GM18508 (cell line): ENCODE data around the gene RNF123.

Experiments
- ATAC-seq: cut with Tn5 transposase; IDR thresholded peaks from one replicate; pipeline ENCODE4 v1.9.1; 2021; ENCODE audit warnings: moderate number of reproducible peaks; ENCODE audit not compliant: insufficient read depth, unreplicated experiment

Gene RNF123

GRCh38 chr3:49657208-49657915, 32.0 kb upstream of the RNF123 start:
- ATAC-seq = no peak

GRCh38 chr3:49658711-49659110, 30.6 kb upstream of the RNF123 start:
- no peak for ATAC-seq

GRCh38 chr3:49659756-49660155, 29.6 kb upstream of the RNF123 start:
- no peak for ATAC-seq

DNA sequence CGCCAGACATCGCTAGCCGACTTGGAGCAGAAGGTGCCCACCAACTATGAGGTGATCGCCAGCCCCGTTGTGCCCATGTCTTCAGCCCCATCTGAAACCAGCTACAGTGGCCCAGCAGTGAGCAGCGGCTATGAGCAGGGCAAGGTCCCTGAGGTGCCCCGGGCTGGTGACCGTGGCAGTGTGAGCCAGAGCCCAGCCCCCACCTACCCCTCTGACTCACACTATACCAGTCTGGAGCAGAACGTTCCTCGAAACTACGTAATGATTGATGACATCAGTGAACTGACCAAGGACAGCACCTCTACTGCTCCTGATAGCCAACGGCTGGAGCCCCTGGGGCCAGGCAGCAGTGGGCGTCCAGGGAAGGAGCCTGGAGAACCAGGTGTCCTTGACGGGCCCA, 28.1 kb upstream of the RNF123 start:
- no peak for ATAC-seq

- ATAC-seq = no peak
Observed at GRCh38 chr3:49662021-49662420, 27.3 kb upstream of the RNF123 start.

- no peak for ATAC-seq
Observed at GRCh38 chr3:49662720-49663413, 26.5 kb upstream of the RNF123 start.

- ATAC-seq = no peak
Observed at GRCh38 chr3:49663831-49664230, 25.5 kb upstream of the RNF123 start.

DNA sequence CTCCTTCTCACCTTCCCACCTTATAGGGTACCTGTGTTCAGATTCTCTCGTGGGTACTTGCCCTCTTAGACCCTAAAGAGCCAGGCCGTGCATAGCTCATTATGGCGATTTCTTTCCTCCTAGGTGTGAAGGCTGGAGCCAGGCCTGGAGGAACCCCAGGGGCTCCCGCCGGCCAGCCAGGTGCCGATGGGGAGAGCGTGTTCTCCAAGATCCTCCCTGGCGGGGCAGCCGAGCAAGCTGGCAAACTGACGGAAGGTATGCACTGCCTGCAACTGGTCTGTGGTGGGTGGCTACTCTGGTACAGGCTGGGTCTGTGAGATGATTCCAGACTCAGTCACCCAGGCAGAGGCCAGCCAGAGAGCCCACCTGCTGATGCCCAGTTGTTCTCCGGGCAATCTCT, 25.1 kb upstream of the RNF123 start:
- ATAC-seq = no peak

- ATAC-seq = no peak
Observed at GRCh38 chr3:49665822-49666519, 23.4 kb upstream of the RNF123 start.

DNA sequence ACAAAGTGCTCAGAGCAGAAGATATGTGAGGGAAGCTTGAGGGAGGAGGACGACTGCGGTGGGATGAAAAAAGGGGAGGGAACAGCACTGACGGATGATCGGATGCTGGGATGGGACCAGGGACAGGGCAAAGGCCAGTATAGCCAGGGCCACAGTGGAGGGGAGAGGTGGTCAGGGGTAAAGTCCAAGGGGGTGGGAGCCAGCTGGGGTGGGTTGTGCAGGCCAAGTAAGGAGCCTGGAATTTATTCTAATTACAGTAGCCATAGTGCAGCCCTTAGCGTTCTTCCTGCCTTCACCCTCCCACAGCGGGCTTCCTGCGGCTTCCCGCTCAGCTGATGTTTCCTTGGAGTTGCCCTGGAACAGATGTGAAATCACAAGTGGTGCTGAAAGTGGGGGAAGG, 22.8 kb upstream of the RNF123 start:
- no peak for ATAC-seq

DNA sequence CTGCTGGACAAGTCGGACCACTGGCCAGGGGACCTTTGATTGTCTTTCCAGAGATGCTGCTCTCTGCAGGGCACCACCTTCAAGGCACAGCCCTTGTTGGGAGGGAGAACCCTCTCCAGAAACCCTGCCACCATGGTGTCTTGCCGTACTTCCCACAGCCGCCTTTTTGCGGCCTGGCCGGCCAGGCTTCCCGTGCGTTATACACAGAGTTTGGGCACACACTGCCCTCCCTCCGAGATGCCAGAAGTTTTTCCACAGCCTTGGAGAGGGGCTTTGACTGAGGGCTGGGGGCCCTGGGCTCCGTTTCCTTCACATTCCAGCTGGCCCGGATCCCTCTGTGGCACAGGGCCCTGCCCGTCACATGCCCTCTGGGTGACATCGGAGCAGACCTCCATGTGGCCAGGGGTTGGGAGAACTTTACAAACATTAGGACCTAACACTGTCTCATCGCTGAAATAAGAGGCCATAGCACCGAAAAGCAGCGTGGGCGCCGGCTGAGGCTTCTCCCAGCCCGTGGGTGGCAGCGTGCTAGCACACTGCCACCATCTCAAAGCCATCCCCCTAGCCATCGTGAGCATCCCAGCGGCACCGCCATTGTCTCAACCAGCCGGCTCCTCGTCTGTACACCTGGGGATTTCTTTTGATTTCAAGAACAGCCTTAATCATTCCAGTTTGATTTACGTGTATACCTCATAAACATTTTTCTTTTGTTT, 21.5 kb upstream of the RNF123 start:
- ATAC-seq = no peak

- ATAC-seq = no peak
Observed at GRCh38 chr3:49668414-49668797, 21.0 kb upstream of the RNF123 start.

DNA sequence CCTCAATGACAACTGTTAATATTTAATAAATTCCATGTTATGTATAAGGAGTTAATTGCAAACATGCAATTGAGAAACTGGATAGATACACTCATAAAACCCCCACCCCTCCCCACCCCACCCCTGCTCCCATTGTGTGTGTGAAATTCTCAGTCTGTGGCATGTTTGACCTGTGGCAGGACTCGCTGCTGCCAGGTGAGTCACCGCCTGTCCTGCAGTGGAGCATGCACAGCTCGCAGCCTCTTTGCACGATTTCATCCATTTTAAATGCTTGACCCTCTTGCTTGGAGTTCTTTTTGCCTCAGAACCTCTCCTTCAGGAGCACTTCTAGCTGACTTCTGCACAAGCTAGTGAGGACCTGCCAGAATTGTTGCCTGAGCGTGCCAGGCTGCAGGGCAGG, 20.5 kb upstream of the RNF123 start:
- no peak for ATAC-seq

DNA sequence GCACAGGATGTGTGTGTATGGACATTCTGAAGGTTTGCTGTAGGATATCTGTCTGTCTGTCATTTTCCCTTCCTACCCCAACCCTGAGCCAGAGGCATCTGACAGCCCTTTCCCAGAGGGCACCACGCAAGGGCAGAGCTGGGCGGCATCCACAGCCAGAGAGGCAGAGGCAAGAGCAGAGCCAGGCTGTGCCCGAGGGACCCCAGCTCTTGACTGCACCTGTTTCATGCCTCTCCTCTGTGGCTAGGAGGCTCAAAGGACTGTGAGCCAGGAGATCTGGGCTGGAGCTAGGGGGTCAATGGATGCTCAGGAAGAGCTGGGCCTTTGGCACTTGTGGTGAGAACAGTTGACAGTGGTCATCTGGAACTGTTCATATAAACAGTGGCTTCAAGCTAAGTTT, 20.0 kb upstream of the RNF123 start:
- no peak for ATAC-seq

DNA sequence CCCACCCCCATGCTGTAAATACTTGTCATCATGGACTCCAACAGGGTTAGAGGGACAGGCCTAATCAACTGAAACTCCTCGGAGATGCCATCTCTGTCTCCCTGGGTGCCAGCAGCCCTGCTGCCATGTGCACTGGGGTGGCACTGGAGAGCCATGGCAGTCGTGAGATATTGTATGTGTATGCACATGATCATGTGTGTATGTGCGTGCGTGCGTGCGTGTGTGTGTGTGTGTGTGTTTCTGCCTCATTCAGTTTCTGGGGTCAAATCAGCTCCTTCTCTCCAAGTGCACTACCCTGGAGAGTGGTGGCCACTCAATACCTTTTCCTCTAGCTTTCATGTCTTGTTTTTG, 18.4 kb upstream of the RNF123 start:
- ATAC-seq = no peak

DNA sequence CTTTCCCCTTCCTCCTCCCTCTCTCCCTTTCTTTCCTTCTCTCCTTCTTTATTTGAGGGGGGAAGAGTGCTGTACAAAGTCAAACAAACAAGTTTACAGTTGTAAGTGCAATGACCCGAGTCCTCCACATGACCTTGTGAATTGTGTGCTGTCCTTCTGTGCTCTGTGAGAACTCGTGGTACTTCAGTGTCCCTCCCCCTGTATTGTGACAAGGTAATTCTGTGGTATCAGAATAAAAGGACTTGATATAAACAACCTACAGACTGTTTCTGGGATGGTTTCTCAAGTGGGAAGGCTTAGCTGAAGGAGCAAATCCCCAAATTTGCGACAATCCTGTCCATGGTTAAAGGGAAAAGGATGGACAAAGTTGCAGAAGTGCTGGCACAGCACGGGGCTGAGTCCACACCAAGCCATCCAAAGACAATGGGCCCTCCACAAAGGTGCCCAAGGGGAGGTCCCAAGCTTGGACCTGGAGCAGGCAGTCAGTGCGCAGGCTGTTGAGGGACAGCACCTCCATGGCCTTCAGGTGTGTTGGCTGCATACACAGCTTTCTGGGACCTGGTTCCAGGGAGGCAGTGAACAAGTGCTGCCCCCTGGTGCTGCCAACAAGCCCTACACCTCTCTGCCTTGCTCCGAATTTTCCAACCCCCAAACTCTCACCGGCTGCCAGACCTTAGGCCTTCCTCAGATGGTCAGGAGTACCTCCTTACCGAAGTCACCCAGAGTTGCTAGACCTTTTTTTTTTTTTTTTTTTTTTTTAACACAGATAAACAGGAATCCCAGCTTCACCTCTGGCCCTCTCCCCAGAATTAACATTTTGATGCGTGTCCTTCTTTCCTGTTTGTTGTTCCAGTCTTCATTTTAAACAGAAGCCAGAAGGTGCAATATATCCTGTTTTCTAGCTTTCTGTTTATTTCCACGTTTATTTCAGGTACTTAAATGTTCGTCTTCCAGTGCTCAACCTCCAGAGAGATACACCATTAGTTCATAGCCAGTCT, 17.8 kb upstream of the RNF123 start:
- no peak for ATAC-seq

DNA sequence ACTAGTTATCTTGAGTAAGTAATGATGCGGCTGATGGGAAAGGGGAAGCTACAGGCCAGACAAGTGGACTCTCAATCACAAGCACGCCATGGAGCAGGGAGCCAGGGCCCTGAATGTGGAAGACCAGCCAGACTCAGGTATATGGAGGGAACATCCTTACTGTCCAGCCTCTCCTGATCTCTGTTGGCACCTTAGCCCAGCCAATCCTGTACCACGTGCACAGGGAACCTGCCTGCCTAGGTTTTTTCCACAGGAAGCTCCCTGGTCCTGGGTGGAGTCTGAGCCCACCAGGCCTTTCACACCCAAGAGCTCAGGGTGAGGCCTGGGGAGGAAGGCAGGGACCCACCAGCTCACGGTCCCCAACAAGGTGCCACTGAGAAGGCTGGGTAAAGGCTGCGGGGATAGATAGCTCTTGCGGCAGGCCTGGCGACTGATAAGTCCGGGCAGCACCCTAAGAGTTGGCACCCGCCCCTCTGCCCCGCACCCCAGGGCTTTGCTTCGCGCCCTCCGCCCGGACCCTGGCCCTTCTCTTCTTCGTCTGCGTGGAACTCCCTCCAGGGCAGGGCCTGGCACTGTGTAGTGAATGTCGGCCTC, 16.1 kb upstream of the RNF123 start:
- ATAC-seq = no peak

GRCh38 chr3:49673715-49674496, 15.5 kb upstream of the RNF123 start, which contains the start of gene APEH:
Gene APEH, plus strand, starts transcription at chr3:49674351. Its CDS starts 51 bp downstream, at chr3:49674402.
- peak; percentile 49 for ATAC-seq
